HepG2 (cell line): ENCODE results near the gene EPB42. TPM values are rescaled to one million over a fixed set of nuclear protein-coding genes. Genes with fewer than 3 reads are reported as not detected.

Experiments
- ASH2L ChIP-seq: fragments of 300-600, 200-600 bp; sonication (generic); IDR thresholded peaks from 2 replicates; pipeline ENCODE4 v1.7.0; 2017; ENCODE audit warnings: low read depth, mild to moderate bottlenecking, moderate library complexity, mixed read lengths, low read length; ENCODE audit not compliant: insufficient read length
- CENPX ChIP-seq: sonication (generic); formaldehyde crosslinking; IDR thresholded peaks from 2 replicates; pipeline ENCODE4 v1.9.0; 2021; ENCODE audit warnings: mild to moderate bottlenecking, missing genetic modification reagents, moderate library complexity
- GPN1 ChIP-seq: sonication (generic); formaldehyde crosslinking; IDR thresholded peaks from 2 replicates; pipeline ENCODE4 v1.5.1; 2020; ENCODE audit warnings: missing genetic modification reagents, borderline replicate concordance
- GTF2F1 ChIP-seq: fragments of 150-350 bp; IDR thresholded peaks from 2 replicates; pipeline ENCODE4 v1.6.1; 2014; ENCODE audit warnings: low read length
- HIVEP1 ChIP-seq: sonication (generic); formaldehyde crosslinking; IDR thresholded peaks from 2 replicates; pipeline ENCODE4 v1.4.0; 2020; ENCODE audit warnings: mild to moderate bottlenecking, missing genetic modification reagents
- MAFK ChIP-seq, 2 experiments: IDR thresholded peaks in 1 of 2; conservative IDR thresholded peaks in 1 of 2; 2 replicates each; pipeline ENCODE4 v1.6.1; 2011; ENCODE audit warnings: improper control_type of control experiment in 2 of 2, low read length in 2 of 2
- MBD4 ChIP-seq: IDR thresholded peaks from 2 replicates; pipeline ENCODE4 v1.6.1; 2012; ENCODE audit warnings: low read length, inconsistent platforms, borderline replicate concordance
- NFKB2 ChIP-seq: sonication (generic); formaldehyde crosslinking; IDR thresholded peaks from 2 replicates; pipeline ENCODE4 v1.4.0; 2020; ENCODE audit warnings: missing genetic modification reagents, borderline replicate concordance
- NR2F2 ChIP-seq: IDR thresholded peaks from 2 replicates; pipeline ENCODE4 v1.6.1; 2012; ENCODE audit warnings: low read depth, inconsistent platforms, borderline replicate concordance
- NR3C1 ChIP-seq: sonication (generic); formaldehyde crosslinking; IDR thresholded peaks from 2 replicates; pipeline ENCODE4 v1.4.0; 2020; ENCODE audit warnings: missing genetic modification reagents
- REL ChIP-seq: sonication (generic); formaldehyde crosslinking; conservative IDR thresholded peaks from 2 replicates; pipeline ENCODE4 v1.8.0; 2022; ENCODE audit warnings: mild to moderate bottlenecking, missing genetic modification reagents, moderate library complexity
- SP2 ChIP-seq: sonication (generic); formaldehyde crosslinking; IDR thresholded peaks from 2 replicates; pipeline ENCODE4 v1.5.1; 2020; ENCODE audit warnings: mild to moderate bottlenecking, missing genetic modification reagents
- ZNF136 ChIP-seq: sonication (generic); formaldehyde crosslinking; IDR thresholded peaks from 2 replicates; pipeline ENCODE4 v1.8.1; 2022; ENCODE audit warnings: low read depth, mild to moderate bottlenecking, moderate library complexity, missing genetic modification reagents
- ZNF235 ChIP-seq: sonication (generic); formaldehyde crosslinking; IDR thresholded peaks from 2 replicates; pipeline ENCODE4 v1.8.1; 2023; ENCODE audit warnings: mild to moderate bottlenecking, missing genetic modification reagents, borderline replicate concordance
- ZNF30 ChIP-seq: sonication (generic); formaldehyde crosslinking; IDR thresholded peaks from 2 replicates; pipeline ENCODE4 v1.5.0; 2020; ENCODE audit warnings: mild to moderate bottlenecking, missing genetic modification reagents
- ZNF431 ChIP-seq: sonication (generic); formaldehyde crosslinking; IDR thresholded peaks from 2 replicates; pipeline ENCODE4 v1.9.0; 2022; ENCODE audit warnings: missing genetic modification reagents, low read depth, mild to moderate bottlenecking, borderline replicate concordance
- ZNF547 ChIP-seq: sonication (generic); formaldehyde crosslinking; IDR thresholded peaks from 2 replicates; pipeline ENCODE4 v1.5.1; 2020; ENCODE audit warnings: mild to moderate bottlenecking, missing genetic modification reagents
- ZNF572 ChIP-seq: sonication (generic); formaldehyde crosslinking; IDR thresholded peaks from 2 replicates; pipeline ENCODE4 v1.5.1; 2020; ENCODE audit warnings: mild to moderate bottlenecking, missing genetic modification reagents
- ZNF766 ChIP-seq: sonication (generic); formaldehyde crosslinking; IDR thresholded peaks from 2 replicates; pipeline ENCODE4 v1.5.0; 2020; ENCODE audit warnings: missing genetic modification reagents, borderline replicate concordance
- ZSCAN31 ChIP-seq: sonication (generic); formaldehyde crosslinking; IDR thresholded peaks from 2 replicates; pipeline ENCODE4 v1.5.0; 2020; ENCODE audit warnings: low read depth, mild to moderate bottlenecking, missing genetic modification reagents
- polyA plus RNA-seq, 8 experiments: library from polyadenylated mRNA; depleted of rRNA in 3 of 8; stranded (reverse) in 7 of 8; unstranded in 1 of 8; fragments of >200 nt; fragmentation: Illumina TruSeq in 4 of 8; extraction: Trizol in 4 of 8; gene quantifications; 2 replicates each; pipeline versions ENCODE4 v1.2.1 to v1.2.3, GENCODE V29; 2011 to 2016; ENCODE audit warnings: low read depth in 4 of 8, missing spikeins in 1 of 8, mixed read lengths in 1 of 8; ENCODE audit not compliant: insufficient read depth in 1 of 8
- total RNA-seq, 5 experiments: library from RNA; depleted of rRNA; stranded (reverse); fragments of >200 nt; fragmentation: Illumina TruSeq; extraction: Trizol; gene quantifications; 2 replicates each; pipeline ENCODE4 v1.2.3, GENCODE V29; 2016; ENCODE audit warnings: low read depth in 1 of 5
- TF ChIP-seq, protein P1 (sequence below): sonication (generic); formaldehyde crosslinking; IDR thresholded peaks from 2 replicates; pipeline ENCODE4 v1.5.0; 2020; ENCODE audit warnings: missing genetic modification reagents
- TF ChIP-seq, protein P2 (sequence below): sonication (generic); formaldehyde crosslinking; IDR thresholded peaks from 2 replicates; pipeline ENCODE4 v1.4.0; 2020; ENCODE audit warnings: mild to moderate bottlenecking, missing genetic modification reagents
- TF ChIP-seq, protein P3 (sequence below): sonication (generic); formaldehyde crosslinking; IDR thresholded peaks from 2 replicates; pipeline ENCODE4 v1.9.0; 2021; ENCODE audit warnings: missing genetic modification reagents, mild to moderate bottlenecking, borderline replicate concordance
- TF ChIP-seq, protein P4 (sequence below): sonication (generic); formaldehyde crosslinking; IDR thresholded peaks from 2 replicates; pipeline ENCODE4 v1.4.0; 2020; ENCODE audit warnings: missing genetic modification reagents
- TF ChIP-seq, protein P5 (sequence below): sonication (generic); formaldehyde crosslinking; IDR thresholded peaks from 2 replicates; pipeline ENCODE4 v1.8.1; 2023; ENCODE audit warnings: mild to moderate bottlenecking, missing genetic modification reagents

EPB42 gene
- total and polyA plus RNA-seq, 2 of the 13 experiments (the other 11 are each of a cell fraction or from before 2014, with no cell fraction given) = not detected

DNA sequence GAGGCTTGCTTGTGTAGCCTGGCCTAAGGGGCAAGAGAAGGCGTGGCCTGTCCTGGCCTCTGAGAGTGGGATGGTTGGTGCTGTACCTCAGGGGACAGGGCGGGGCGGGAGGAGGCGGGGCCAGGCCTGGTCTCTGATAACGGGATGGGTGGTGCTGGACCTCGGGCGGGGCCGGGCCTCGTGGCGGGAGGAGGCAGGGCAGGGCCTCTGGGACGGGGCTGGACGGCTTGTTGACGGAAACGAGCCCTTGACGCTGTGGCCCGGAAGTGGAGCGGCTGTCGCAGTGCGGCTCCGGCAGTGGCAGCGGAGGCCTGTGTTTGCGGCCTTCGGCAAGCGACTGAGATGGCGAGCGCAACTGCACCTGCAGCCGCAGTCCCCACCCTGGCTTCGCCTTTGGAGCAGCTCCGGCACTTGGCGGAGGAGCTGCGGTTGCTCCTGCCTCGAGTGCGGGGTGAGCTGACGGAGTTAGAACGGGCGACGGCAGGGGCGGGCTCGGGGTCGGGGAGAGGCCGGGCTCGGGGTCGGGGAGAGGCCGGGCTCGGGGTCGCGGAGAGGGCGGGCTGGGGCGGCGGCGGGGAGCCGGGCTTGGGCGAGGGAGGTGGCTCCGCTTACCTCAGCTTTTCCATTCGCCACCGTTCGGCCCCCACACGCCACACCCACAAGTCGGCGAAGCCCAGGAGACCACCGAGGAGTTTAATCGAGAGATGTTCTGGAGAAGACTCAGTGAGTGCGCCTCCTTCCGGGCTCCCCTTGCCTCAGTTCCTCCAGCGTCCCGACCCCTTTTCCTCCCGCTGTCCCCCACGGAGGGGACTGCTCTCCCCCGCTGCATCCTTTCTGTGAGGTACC is 35.4 kb downstream of the EPB42 start, which contains the start of gene CCNDBP1 (continued):
- TF ChIP-seq, protein P1, sequence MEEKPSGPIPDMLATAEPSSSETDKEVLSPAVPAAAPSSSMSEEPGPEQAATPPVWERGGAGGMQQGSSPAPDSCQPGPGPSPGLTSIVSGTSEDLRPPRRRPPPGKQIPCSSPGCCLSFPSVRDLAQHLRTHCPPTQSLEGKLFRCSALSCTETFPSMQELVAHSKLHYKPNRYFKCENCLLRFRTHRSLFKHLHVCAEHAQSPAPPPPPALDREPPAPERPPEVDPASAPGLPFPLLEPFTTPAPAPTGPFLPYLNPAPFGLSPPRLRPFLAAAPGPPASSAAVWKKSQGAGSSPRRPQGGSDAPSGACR (CRISPR knock-in tag) = 0 out of 2 replicates have a peak, but pooled peaks have one; percentile 45
- TF ChIP-seq, protein P2, sequence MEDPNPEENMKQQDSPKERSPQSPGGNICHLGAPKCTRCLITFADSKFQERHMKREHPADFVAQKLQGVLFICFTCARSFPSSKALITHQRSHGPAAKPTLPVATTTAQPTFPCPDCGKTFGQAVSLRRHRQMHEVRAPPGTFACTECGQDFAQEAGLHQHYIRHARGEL (CRISPR knock-in tag) = no peak
- TF ChIP-seq MAFK (conservative IDR thresholded peaks at IDR 0.05 in 1 of 2, IDR thresholded peaks at IDR 0.05 in 1 of 2; ENCODE audit: low read length in 2 of 2) (no peak), ASH2L (peak; percentile 80), ZNF136 (CRISPR knock-in tag) (no peak), NR2F2 (no peak), ZNF235 (CRISPR knock-in tag) (no peak), NR3C1 (CRISPR knock-in tag) (no peak), CENPX (CRISPR knock-in tag) (no peak), GPN1 (CRISPR knock-in tag) (no peak), SP2 (CRISPR knock-in tag) (peak; percentile 38), ZNF572 (CRISPR knock-in tag) (no peak), HIVEP1 (no peak), ZNF431 (CRISPR knock-in tag) (peak; percentile 62; the same call in 1 of the 2 replicates), ZNF547 (CRISPR knock-in tag) (no peak), ZSCAN31 (CRISPR knock-in tag) (peak; percentile 85), GTF2F1 (no peak), MBD4 (no peak), NFKB2 (peak; percentile 87; the same call in 1 of the 2 replicates), ZNF30 (no peak), REL (CRISPR knock-in tag) (0 out of 2 replicates have a peak, but pooled peaks have one; percentile 35), ZNF766 (peak; percentile 63; the same call in 1 of the 2 replicates)
- TF ChIP-seq, protein P3, sequence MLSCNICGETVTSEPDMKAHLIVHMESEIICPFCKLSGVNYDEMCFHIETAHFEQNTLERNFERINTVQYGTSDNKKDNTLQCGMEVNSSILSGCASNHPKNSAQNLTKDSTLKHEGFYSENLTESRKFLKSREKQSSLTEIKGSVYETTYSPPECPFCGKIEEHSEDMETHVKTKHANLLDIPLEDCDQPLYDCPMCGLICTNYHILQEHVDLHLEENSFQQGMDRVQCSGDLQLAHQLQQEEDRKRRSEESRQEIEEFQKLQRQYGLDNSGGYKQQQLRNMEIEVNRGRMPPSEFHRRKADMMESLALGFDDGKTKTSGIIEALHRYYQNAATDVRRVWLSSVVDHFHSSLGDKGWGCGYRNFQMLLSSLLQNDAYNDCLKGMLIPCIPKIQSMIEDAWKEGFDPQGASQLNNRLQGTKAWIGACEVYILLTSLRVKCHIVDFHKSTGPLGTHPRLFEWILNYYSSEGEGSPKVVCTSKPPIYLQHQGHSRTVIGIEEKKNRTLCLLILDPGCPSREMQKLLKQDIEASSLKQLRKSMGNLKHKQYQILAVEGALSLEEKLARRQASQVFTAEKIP = no peak
- TF ChIP-seq, protein P4, sequence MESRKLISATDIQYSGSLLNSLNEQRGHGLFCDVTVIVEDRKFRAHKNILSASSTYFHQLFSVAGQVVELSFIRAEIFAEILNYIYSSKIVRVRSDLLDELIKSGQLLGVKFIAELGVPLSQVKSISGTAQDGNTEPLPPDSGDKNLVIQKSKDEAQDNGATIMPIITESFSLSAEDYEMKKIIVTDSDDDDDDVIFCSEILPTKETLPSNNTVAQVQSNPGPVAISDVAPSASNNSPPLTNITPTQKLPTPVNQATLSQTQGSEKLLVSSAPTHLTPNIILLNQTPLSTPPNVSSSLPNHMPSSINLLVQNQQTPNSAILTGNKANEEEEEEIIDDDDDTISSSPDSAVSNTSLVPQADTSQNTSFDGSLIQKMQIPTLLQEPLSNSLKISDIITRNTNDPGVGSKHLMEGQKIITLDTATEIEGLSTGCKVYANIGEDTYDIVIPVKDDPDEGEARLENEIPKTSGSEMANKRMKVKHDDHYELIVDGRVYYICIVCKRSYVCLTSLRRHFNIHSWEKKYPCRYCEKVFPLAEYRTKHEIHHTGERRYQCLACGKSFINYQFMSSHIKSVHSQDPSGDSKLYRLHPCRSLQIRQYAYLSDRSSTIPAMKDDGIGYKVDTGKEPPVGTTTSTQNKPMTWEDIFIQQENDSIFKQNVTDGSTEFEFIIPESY = peak; percentile 25; the same call in 1 of the 2 replicates
- TF ChIP-seq, protein P5, sequence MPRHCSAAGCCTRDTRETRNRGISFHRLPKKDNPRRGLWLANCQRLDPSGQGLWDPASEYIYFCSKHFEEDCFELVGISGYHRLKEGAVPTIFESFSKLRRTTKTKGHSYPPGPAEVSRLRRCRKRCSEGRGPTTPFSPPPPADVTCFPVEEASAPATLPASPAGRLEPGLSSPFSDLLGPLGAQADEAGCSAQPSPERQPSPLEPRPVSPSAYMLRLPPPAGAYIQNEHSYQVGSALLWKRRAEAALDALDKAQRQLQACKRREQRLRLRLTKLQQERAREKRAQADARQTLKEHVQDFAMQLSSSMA (CRISPR knock-in tag) = no peak
